ENCODE measurements around the gene SLC25A11.

The SLC25A11 gene

DNA sequence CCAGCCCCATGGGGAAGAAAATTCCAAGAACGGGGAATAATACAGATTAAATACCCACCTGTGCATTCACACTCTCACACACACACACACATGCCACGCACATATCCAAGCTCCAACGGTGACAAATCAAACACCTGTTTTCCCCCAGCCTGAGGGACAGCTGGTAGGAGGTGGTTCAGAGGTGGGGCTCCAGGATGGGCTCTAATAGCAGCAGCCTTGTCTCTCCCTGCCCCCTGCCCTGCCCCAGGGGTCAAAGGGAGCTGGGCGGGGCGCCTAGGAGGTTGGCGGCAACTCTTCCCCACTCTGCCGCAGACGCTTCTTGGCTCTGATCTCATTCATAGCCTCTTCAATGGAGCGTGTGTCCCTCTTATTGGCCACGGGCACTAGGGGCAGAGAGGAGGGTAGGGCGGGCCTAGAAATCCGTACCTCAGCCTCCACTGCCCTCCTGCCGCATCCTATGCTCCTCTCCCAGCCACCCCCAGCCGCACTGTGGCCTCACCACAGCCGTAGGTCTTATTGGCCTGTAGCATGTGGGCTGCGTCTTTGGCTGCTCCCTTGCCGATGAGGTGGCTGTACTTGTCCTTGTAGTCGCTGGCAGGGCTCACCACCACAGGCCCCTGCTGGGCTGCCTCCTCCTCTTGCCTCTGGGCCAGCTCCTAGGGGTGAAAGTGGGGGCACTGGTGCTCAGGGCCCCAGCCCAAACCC, 19.6 kb upstream of the SLC25A11 start:
- Histone ChIP-seq H3K27ac (ENCODE audit: low read depth, low read length) (no peak overlapping the region), H2BK120ac (ENCODE audit: low read depth, low read length) (no peak overlapping the region), H3K4ac (ENCODE audit: low read depth, low read length) (no peak overlapping the region), H2BK15ac (replicated peaks; ENCODE audit: low read depth) (no peak overlapping the region), H4K8ac (ENCODE audit: low read depth, low read length) (no peak overlapping the region), H3K79me1 (ENCODE audit: low read length) (no peaks in the 10 kb centered on the region), H2BK5ac (ENCODE audit: low read length) (no peak overlapping the region), H3K4me1 (ENCODE audit: control insufficient read depth, low read depth, low read length) (no peaks in the 10 kb centered on the region), H3K9ac (ENCODE audit: low read length) (no peak overlapping the region), H3K4me2 (ENCODE audit: low read length) (no peak overlapping the region), H3K27me3 (ENCODE audit: insufficient read depth, low read length, poor library complexity) (no peaks in the 10 kb centered on the region), H3K23ac (ENCODE audit: low read length) (no peak overlapping the region), H3K18ac (ENCODE audit: low read length) (no peak overlapping the region), H3K4me3 (ENCODE audit: low read length) (no peak overlapping the region), H3K79me2 (ENCODE audit: control insufficient read depth, insufficient read depth, low read length) (no peaks in the 10 kb centered on the region), H3K56ac (ENCODE audit: low read length) (no peak overlapping the region), H4K5ac (ENCODE audit: low read length) (no peak overlapping the region), H3K36me3 (ENCODE audit: control insufficient read depth, insufficient read depth, low read length) (peaks cover 4% of the 10 kb centered on the region), H2AK5ac (ENCODE audit: low read length) (no peak overlapping the region)
- no CpG with 5 or more reads among the region's 18 CpGs for WGBS (ENCODE audit: extremely low coverage, insufficient coverage, low lambda C conversion rate)
- no peak for DNase-seq

DNA sequence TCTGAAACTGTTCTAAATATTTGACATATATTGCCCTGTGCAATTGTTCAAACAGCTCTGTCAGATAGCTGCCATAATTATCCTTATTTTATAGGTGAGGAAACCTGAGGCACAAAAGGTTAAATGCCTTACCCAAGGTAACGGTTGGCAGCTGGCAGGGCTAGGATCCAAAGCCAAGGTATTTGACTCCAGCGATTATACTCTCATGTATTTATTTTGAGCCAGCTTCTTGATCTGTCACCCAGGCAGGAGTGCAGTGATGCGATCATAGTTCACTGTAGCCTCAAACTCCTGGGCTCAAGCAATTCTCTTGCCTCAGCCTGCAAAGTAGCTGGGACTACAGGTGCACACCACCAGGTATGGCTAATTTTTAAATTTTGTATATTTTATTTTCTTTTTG, 18.3 kb upstream of the SLC25A11 start:
- Histone ChIP-seq H2BK5ac (ENCODE audit: low read length) (no peak overlapping the region), H3K4ac (ENCODE audit: low read depth, low read length) (no peak overlapping the region), H2BK15ac (replicated peaks; ENCODE audit: low read depth) (no peak overlapping the region), H3K4me2 (ENCODE audit: low read length) (no peak overlapping the region), H3K9ac (ENCODE audit: low read length) (no peak overlapping the region), H2AK5ac (ENCODE audit: low read length) (no peak overlapping the region), H3K4me1 (ENCODE audit: control insufficient read depth, low read depth, low read length) (no peaks in the 10 kb centered on the region), H3K23ac (ENCODE audit: low read length) (no peak overlapping the region), H3K4me3 (ENCODE audit: low read length) (no peak overlapping the region), H3K27me3 (ENCODE audit: insufficient read depth, low read length, poor library complexity) (no peaks in the 10 kb centered on the region), H3K79me1 (ENCODE audit: low read length) (no peaks in the 10 kb centered on the region), H2BK120ac (ENCODE audit: low read depth, low read length) (no peak overlapping the region), H3K27ac (ENCODE audit: low read depth, low read length) (no peak overlapping the region), H4K5ac (ENCODE audit: low read length) (no peak overlapping the region), H3K56ac (ENCODE audit: low read length) (no peak overlapping the region), H3K18ac (ENCODE audit: low read length) (no peak overlapping the region), H3K36me3 (ENCODE audit: control insufficient read depth, insufficient read depth, low read length) (peaks cover 4% of the 10 kb centered on the region), H4K8ac (ENCODE audit: low read depth, low read length) (no peak overlapping the region), H3K79me2 (ENCODE audit: control insufficient read depth, insufficient read depth, low read length) (no peaks in the 10 kb centered on the region)
- WGBS (ENCODE audit: extremely low coverage, insufficient coverage, low lambda C conversion rate): no CpG with 5 or more reads among the region's 3 CpGs
- no peak for DNase-seq

DNA sequence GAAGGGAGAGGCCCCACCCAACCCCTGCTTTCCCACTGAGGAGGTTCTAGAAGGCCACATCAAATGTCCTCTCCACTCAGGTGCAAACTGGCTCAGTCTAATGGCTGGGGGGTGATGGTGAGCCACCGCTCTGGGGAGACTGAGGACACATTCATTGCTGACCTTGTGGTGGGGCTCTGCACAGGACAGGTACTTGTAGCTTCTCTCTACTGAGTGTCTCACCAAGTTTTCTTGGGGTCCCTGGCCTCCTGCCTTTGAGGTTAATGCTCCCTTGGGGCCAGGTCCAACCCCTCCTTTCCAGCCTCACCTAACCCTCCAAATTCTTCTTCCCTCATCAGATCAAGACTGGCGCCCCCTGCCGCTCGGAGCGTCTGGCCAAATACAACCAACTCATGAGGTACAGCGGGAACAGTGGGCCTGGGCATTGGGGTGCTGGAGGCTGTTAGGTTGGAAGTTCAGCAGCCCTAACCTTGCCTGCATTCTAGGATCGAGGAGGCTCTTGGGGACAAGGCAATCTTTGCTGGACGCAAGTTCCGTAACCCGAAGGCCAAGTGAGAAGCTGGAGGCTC, 16.7 kb upstream of the SLC25A11 start:
- Histone ChIP-seq H3K23ac (ENCODE audit: low read length) (no peak overlapping the region), H3K79me2 (ENCODE audit: control insufficient read depth, insufficient read depth, low read length) (no peaks in the 10 kb centered on the region), H3K27me3 (ENCODE audit: insufficient read depth, low read length, poor library complexity) (no peaks in the 10 kb centered on the region), H2AK5ac (ENCODE audit: low read length) (no peak overlapping the region), H3K18ac (ENCODE audit: low read length) (no peak overlapping the region), H3K56ac (ENCODE audit: low read length) (no peak overlapping the region), H3K4me2 (ENCODE audit: low read length) (no peak overlapping the region), H4K8ac (ENCODE audit: low read depth, low read length) (no peak overlapping the region), H3K36me3 (ENCODE audit: control insufficient read depth, insufficient read depth, low read length) (peaks cover 4% of the 10 kb centered on the region), H3K27ac (ENCODE audit: low read depth, low read length) (no peak overlapping the region), H3K4ac (ENCODE audit: low read depth, low read length) (no peak overlapping the region), H2BK120ac (ENCODE audit: low read depth, low read length) (no peak overlapping the region), H4K5ac (ENCODE audit: low read length) (no peak overlapping the region), H2BK5ac (ENCODE audit: low read length) (no peak overlapping the region), H3K79me1 (ENCODE audit: low read length) (no peaks in the 10 kb centered on the region), H3K4me1 (ENCODE audit: control insufficient read depth, low read depth, low read length) (peaks cover 3% of the 10 kb centered on the region), H3K4me3 (ENCODE audit: low read length) (no peak overlapping the region), H3K9ac (ENCODE audit: low read length) (no peak overlapping the region), H2BK15ac (replicated peaks; ENCODE audit: low read depth) (no peak overlapping the region)
- peak; percentile 58 for DNase-seq
- no CpG with 5 or more reads among the region's 10 CpGs for WGBS (ENCODE audit: extremely low coverage, insufficient coverage, low lambda C conversion rate)

DNA sequence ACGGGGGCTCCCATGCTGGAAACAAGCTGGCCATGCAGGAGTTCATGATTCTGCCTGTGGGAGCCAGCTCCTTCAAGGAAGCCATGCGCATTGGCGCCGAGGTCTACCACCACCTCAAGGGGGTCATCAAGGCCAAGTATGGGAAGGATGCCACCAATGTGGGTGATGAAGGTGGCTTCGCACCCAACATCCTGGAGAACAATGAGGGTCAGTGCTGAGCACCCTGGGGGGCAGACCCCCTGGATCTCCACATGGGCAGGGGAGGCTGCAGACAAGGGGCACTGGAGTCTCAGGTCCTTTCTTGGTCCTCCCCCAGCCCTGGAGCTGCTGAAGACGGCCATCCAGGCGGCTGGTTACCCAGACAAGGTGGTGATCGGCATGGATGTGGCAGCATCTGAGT, 15.2 kb upstream of the SLC25A11 start:
- Histone ChIP-seq H3K79me2 (ENCODE audit: control insufficient read depth, insufficient read depth, low read length) (no peaks in the 10 kb centered on the region), H4K8ac (ENCODE audit: low read depth, low read length) (no peak overlapping the region), H3K27ac (ENCODE audit: low read depth, low read length) (no peak overlapping the region), H4K5ac (ENCODE audit: low read length) (no peak overlapping the region), H3K4me1 (ENCODE audit: control insufficient read depth, low read depth, low read length) (peaks cover 11% of the 10 kb centered on the region), H2AK5ac (ENCODE audit: low read length) (no peak overlapping the region), H3K79me1 (ENCODE audit: low read length) (peaks cover 2% of the 10 kb centered on the region), H3K4ac (ENCODE audit: low read depth, low read length) (no peak overlapping the region), H2BK15ac (replicated peaks; ENCODE audit: low read depth) (no peak overlapping the region), H3K18ac (ENCODE audit: low read length) (no peak overlapping the region), H2BK120ac (ENCODE audit: low read depth, low read length) (no peak overlapping the region), H3K9ac (ENCODE audit: low read length) (no peak overlapping the region), H3K4me3 (ENCODE audit: low read length) (no peak overlapping the region), H3K23ac (ENCODE audit: low read length) (no peak overlapping the region), H3K56ac (ENCODE audit: low read length) (no peak overlapping the region), H3K36me3 (ENCODE audit: control insufficient read depth, insufficient read depth, low read length) (peaks cover 4% of the 10 kb centered on the region), H3K4me2 (ENCODE audit: low read length) (no peak overlapping the region), H3K27me3 (ENCODE audit: insufficient read depth, low read length, poor library complexity) (no peaks in the 10 kb centered on the region), H2BK5ac (ENCODE audit: low read length) (no peak overlapping the region)
- no peak for DNase-seq
- WGBS (ENCODE audit: extremely low coverage, insufficient coverage, low lambda C conversion rate): no CpG with 5 or more reads among the region's 8 CpGs

DNA sequence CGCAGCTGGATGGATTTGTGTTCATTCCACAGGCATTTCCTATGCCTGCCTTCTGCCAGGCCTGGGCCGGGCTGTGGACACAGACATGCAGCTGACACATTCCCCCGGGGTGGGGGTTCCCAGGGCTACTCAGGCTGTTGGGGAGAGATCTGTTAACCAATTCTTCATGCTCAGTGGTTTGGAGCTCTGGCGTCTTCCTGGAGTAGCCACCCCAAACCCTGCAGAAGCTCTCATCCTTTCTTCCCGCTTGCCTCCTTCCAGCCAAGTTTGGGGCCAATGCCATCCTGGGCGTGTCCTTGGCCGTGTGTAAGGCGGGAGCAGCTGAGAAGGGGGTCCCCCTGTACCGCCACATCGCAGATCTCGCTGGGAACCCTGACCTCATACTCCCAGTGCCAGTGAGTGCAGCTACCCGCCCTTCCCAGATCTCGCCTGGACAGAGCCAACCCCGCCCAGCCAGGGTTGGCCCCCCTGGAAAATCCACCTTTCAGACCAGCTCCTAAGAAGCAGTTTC, 13.7 kb upstream of the SLC25A11 start:
- Histone ChIP-seq H4K8ac (ENCODE audit: low read depth, low read length) (no peak overlapping the region), H3K18ac (ENCODE audit: low read length) (no peak overlapping the region), H3K79me1 (ENCODE audit: low read length) (peaks cover 2% of the 10 kb centered on the region), H3K4me2 (ENCODE audit: low read length) (no peak overlapping the region), H3K27ac (ENCODE audit: low read depth, low read length) (no peak overlapping the region), H3K4ac (ENCODE audit: low read depth, low read length) (no peak overlapping the region), H3K56ac (ENCODE audit: low read length) (no peak overlapping the region), H2BK15ac (replicated peaks; ENCODE audit: low read depth) (no peak overlapping the region), H3K79me2 (ENCODE audit: control insufficient read depth, insufficient read depth, low read length) (no peaks in the 10 kb centered on the region), H2AK5ac (ENCODE audit: low read length) (no peak overlapping the region), H2BK5ac (ENCODE audit: low read length) (no peak overlapping the region), H4K5ac (ENCODE audit: low read length) (no peak overlapping the region), H3K27me3 (ENCODE audit: insufficient read depth, low read length, poor library complexity) (no peaks in the 10 kb centered on the region), H3K36me3 (ENCODE audit: control insufficient read depth, insufficient read depth, low read length) (no peaks in the 10 kb centered on the region), H3K9ac (ENCODE audit: low read length) (no peak overlapping the region), H3K4me1 (ENCODE audit: control insufficient read depth, low read depth, low read length) (peaks cover 11% of the 10 kb centered on the region), H3K23ac (ENCODE audit: low read length) (no peak overlapping the region), H2BK120ac (ENCODE audit: low read depth, low read length) (no peak overlapping the region), H3K4me3 (ENCODE audit: low read length) (no peak overlapping the region)
- no CpG with 5 or more reads among the region's 14 CpGs for WGBS (ENCODE audit: extremely low coverage, insufficient coverage, low lambda C conversion rate)
- DNase-seq: no peak

Data from mesendoderm (in vitro differentiated cells).